Activated CD4-positive, alpha-beta T cell treated with anti-CD3 and anti-CD28 coated beads, Interleukin-2, amount 10 ng/mL, durations not matched to agents 24 days and 14 days (primary cell): ENCODE measurements around the gene TUBB4B. TPM values are rescaled to one million over a fixed set of nuclear protein-coding genes. Genes with fewer than 3 reads are reported as not detected.

ENCODE experiments used
- DNase-seq: peaks from one replicate; pipeline ENCODE4 v3.0.0; 2022
- H3K27ac Mint-ChIP-seq: one replicate; pipeline ENCODE4 v1.8.0; 2022; ENCODE audit warnings: mild to moderate bottlenecking, mixed read lengths
- H3K27me3 Mint-ChIP-seq: one replicate; pipeline ENCODE4 v1.8.0; 2022; ENCODE audit warnings: mixed read lengths
- H3K36me3 Mint-ChIP-seq: one replicate; pipeline ENCODE4 v1.8.0; 2022; ENCODE audit warnings: low read depth, mild to moderate bottlenecking, mixed read lengths
- H3K4me1 Mint-ChIP-seq: one replicate; pipeline ENCODE4 v1.8.0; 2021; ENCODE audit warnings: mixed read lengths
- H3K4me3 Mint-ChIP-seq: one replicate; pipeline ENCODE4 v1.8.0; 2022; ENCODE audit warnings: mild to moderate bottlenecking, moderate library complexity, mixed read lengths
- H3K9me3 Mint-ChIP-seq: one replicate; pipeline ENCODE4 v1.8.0; 2021; ENCODE audit warnings: mixed read lengths
- intact Hi-C: fragments of 100-400 bp; cut with micrococcal nuclease; formaldehyde crosslinking; loops from one replicate; pipeline ENCODE4 v1.15.1; 2023
- total RNA-seq: library from RNA; stranded (reverse); gene quantifications from 2 replicates; pipeline ENCODE4 v1.2.3, GENCODE V29; 2022

Gene TUBB4B
- 292 and 299 TPM in 2 replicates for total RNA-seq

GRCh38 chr9:137240841-137241489 lies at the start of gene TUBB4B:
Gene TUBB4B (plus strand): TSS chr9:137241287. CDS start chr9:137241361, 74 bp downstream.
- H3K9me3 Mint-ChIP-seq: no peaks in the 10 kb centered on the region
- H3K27me3 Mint-ChIP-seq: peaks cover 2% of the 10 kb centered on the region
- H3K36me3 Mint-ChIP-seq: peaks cover 28% of the 10 kb centered on the region
- peak; percentile 99 for DNase-seq
- peak within 1 kb of the TSS; percentile 95 for H3K27ac Mint-ChIP-seq
- intact Hi-C loops: loop anchor here (1.0 to 5.0 kb wide), 4 partner anchors 14 to 112 kb away; partner anchors contain the start of genes NELFB and TPRN
- H3K4me3 Mint-ChIP-seq: peak within 1 kb of the TSS; percentile 90
- H3K4me1 Mint-ChIP-seq: peaks cover 19% of the 10 kb centered on the region

DNA sequence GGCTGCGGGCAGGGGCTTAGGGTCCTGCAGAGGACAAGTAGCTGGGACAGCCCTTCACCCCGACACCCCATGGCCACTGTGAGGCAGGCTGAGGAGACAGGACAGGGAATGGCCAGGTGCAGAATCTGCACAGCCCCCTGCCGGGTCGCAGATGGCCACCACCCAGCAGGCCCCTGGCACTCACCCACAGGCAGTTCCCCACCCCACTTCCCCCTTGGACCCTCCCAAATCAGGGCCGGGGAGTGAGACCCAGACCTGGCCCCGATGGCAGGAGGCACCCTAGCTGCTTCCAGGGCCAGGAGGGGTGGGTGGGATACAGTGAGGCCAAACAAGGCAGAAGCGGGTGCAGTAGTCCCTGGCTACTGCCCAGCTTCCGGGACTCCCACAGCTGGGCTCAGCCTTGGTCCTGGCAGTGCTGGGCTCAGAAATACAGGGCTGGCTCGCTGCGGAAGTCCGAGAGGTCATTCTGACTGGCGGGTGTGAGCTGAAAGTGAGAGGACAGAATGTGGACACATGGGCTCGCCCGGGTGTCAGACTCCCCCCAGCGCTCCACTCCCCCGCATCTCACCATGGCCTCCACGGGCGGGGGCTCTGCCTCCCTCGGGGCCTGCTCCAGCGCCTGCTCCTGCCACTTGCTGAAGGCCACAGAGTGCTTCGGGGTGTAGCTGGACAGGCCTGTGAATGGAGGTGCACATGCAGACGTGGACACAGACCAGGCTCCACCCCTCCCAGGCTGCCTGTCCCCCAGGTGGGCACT lies 49.2 kb upstream of the TUBB4B start:
- H3K36me3 Mint-ChIP-seq: peaks cover 22% of the 10 kb centered on the region
- no peak overlapping the region for H3K27ac Mint-ChIP-seq
- H3K4me1 Mint-ChIP-seq: peaks cover 15% of the 10 kb centered on the region
- intact Hi-C loops: no loop called here
- no peak for DNase-seq
- no peak overlapping the region for H3K4me3 Mint-ChIP-seq
- no peaks in the 10 kb centered on the region for H3K9me3 Mint-ChIP-seq
- H3K27me3 Mint-ChIP-seq: no peaks in the 10 kb centered on the region

GRCh38 chr9:137192448-137192780 lies 48.7 kb upstream of the TUBB4B start:
- Mint-ChIP-seq H3K27me3 (no peaks in the 10 kb centered on the region), H3K9me3 (no peaks in the 10 kb centered on the region), H3K36me3 (peaks cover 19% of the 10 kb centered on the region), H3K4me1 (peaks cover 11% of the 10 kb centered on the region), H3K27ac (no peak overlapping the region), H3K4me3 (no peak overlapping the region)
- DNase-seq: no peak
- intact Hi-C loops: no loop called here

DNA sequence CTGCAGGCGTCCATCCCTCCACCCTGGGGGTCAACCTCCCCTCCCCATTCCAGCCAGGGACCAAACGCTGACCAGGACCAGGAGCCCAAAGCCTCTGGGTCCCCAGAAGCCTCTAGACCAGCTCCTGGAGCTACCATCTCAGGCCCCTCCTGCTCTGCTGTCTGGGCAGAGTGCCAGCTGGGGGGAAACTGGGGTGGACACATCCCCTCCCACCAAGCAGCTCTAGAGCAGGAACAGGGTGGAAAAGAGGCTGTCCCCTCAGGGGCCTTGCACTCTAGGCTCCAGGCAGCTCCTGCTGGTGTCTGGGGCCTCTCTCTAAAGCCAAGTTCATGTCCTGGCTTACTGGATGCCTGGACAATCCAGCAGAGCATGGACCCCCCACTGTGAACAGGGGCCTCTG lies 48.2 kb upstream of the TUBB4B start:
- Mint-ChIP-seq H3K27ac (no peak overlapping the region), H3K27me3 (no peaks in the 10 kb centered on the region), H3K4me1 (peaks cover 7% of the 10 kb centered on the region), H3K4me3 (no peak overlapping the region), H3K9me3 (no peaks in the 10 kb centered on the region), H3K36me3 (peaks cover 19% of the 10 kb centered on the region)
- no peak for DNase-seq
- intact Hi-C loops: no loop called here

GRCh38 chr9:137193771-137194170 lies 47.3 kb upstream of the TUBB4B start:
- no peaks in the 10 kb centered on the region for H3K27me3 Mint-ChIP-seq
- intact Hi-C loops: no loop called here

DNA sequence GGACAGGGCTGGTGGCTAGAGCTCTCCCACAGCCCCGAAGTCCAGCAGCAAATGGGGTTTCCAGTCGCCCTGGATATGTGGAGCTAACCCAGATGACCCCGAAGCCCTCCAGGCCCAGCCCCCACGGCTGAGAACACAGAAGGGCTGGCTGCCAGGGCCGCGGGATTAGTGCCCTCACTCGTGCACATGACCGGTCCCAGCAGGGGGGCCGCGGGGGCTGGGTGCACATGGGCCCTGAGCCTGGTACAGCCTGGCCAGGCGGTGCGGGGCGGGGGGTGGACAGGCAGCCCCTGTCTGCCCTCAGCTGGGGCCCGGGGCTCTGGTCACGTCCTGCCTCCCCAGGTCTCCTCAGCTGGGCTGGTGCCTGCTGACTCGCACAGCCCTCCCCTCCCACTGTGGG lies 46.7 kb upstream of the TUBB4B start:
- intact Hi-C loops: no loop called here

More at GRCh38 chr9:137193771-137194170, 47.3 kb upstream of the TUBB4B start:
- Mint-ChIP-seq H3K9me3 (no peaks in the 10 kb centered on the region), H3K36me3 (peaks cover 16% of the 10 kb centered on the region), H3K4me1 (peaks cover 6% of the 10 kb centered on the region), H3K4me3 (no peak overlapping the region), H3K27ac (no peak overlapping the region)
- no peak for DNase-seq

DNA sequence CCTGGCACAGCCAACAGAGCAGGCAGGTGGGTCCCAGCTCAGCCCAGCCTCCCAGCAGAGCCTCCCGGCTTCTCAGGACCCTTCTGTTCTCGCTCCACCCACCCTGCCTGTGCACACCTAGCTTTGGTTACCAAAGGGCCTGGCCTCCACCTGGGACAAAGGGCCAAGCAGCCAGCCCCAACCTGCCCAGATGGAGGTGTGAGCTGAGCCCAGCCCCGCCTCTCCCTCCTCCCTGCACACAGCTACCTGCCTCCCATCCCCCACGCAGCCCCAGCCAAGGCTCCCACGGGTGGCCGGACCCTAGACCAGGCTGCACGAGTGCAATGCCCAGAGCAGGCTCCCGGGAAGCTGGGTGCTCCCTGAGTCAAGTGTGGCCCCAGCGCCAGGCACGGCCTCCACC lies 46.2 kb upstream of the TUBB4B start:
- peaks cover 8% of the 10 kb centered on the region for H3K36me3 Mint-ChIP-seq
- H3K9me3 Mint-ChIP-seq: no peaks in the 10 kb centered on the region
- H3K27me3 Mint-ChIP-seq: peaks cover 2% of the 10 kb centered on the region
- intact Hi-C loops: no loop called here
- no peak for DNase-seq
- H3K27ac Mint-ChIP-seq: no peak overlapping the region
- H3K4me3 Mint-ChIP-seq: no peak overlapping the region
- no peaks in the 10 kb centered on the region for H3K4me1 Mint-ChIP-seq

More for the DNA sequence above, 46.7 kb upstream of the TUBB4B start:
- peaks cover 3% of the 10 kb centered on the region for H3K4me1 Mint-ChIP-seq
- DNase-seq: no peak
- H3K4me3 Mint-ChIP-seq: no peak overlapping the region
- H3K27me3 Mint-ChIP-seq: no peaks in the 10 kb centered on the region
- peaks cover 11% of the 10 kb centered on the region for H3K36me3 Mint-ChIP-seq
- H3K9me3 Mint-ChIP-seq: no peaks in the 10 kb centered on the region
- H3K27ac Mint-ChIP-seq: no peak overlapping the region

DNA sequence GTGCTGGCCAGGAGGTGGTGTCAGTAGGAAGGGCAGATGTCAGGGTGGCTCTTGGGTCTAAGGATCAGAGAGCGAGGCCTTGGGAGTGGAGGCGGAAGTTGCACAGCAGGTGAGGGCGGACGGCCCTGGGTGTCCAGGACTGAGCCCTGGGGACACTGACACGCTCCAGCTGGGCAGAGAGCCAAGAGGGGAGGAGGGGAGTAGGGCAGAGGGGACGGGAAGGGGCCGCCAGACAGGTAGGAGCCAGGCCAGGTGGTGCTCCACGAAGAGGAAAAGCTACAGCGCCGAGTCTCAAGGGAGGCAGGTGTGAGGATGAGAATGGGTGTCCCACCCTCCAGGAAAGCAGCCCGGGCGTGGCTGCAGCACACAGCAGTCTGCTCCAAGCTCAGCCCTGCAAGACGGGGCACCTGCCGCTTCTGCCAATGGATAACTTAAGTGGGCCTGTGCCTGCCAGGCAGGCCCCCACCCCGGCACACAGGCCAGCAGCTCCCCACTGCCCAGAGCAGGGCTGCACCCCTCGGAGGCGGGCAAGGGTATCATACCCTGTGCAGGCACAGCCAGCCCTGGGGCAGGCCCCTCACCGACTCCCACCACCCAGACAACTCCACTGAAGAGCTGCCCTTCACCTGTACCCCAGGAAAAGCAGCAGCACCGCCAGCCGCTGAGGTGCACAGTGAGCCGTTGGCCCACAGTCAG lies 45.4 kb upstream of the TUBB4B start:
- no peak overlapping the region for H3K4me3 Mint-ChIP-seq
- peaks cover 6% of the 10 kb centered on the region for H3K36me3 Mint-ChIP-seq
- intact Hi-C loops: no loop called here
- no peaks in the 10 kb centered on the region for H3K9me3 Mint-ChIP-seq
- DNase-seq: no peak
- no peaks in the 10 kb centered on the region for H3K4me1 Mint-ChIP-seq
- peaks cover 2% of the 10 kb centered on the region for H3K27me3 Mint-ChIP-seq
- no peak overlapping the region for H3K27ac Mint-ChIP-seq

DNA sequence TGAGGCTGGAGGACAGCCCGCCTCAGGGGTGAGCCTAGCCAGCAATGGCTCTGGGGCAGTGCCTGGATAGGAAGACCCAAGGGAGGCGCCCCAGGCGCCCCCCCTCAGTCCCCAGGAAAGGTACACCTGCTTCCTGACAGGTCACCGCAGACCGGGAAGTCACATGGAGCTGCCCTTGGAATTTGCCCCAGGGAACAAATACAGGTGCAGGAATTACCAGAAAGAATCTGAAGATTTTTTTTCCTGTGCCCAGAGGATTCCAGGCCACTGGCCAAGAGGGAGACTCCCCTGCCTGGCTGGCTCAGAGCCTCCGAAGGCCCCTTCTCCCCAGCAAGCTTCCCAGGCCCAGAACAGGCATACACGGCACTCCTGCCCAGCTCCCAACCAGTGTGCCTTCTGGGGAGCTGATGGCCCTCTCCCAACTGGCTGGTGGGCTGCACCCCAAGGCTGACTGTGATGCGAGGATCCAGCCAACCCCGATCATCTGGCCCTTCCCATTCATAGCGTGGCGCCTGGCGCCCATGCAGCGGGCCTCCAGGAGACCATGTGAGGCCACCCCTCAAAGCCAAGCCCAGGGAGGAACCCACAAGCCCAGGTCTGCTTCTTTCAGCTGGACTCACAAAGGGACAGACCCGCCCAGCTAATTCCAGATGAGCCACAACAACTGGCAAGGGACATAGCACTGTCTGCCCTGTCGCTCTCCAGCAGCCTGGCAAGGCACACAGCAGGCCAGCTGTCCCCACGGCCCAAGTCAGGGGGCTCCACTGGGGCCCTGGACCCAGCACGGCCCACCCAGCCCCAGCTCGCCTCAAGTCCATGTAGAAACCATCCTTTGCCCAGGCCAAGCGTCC lies 42.8 kb upstream of the TUBB4B start:
- no peak for DNase-seq
- intact Hi-C loops: no loop called here
- H3K27me3 Mint-ChIP-seq: peaks cover 2% of the 10 kb centered on the region
- peak overlapping the region; percentile 32 for H3K4me3 Mint-ChIP-seq
- H3K36me3 Mint-ChIP-seq: peaks cover 3% of the 10 kb centered on the region
- peaks cover 8% of the 10 kb centered on the region for H3K4me1 Mint-ChIP-seq
- H3K27ac Mint-ChIP-seq: no peak overlapping the region
- H3K9me3 Mint-ChIP-seq: no peaks in the 10 kb centered on the region

GRCh38 chr9:137198902-137199283 lies 42.2 kb upstream of the TUBB4B start:
- Mint-ChIP-seq H3K36me3 (peaks cover 3% of the 10 kb centered on the region), H3K9me3 (no peaks in the 10 kb centered on the region)

DNA sequence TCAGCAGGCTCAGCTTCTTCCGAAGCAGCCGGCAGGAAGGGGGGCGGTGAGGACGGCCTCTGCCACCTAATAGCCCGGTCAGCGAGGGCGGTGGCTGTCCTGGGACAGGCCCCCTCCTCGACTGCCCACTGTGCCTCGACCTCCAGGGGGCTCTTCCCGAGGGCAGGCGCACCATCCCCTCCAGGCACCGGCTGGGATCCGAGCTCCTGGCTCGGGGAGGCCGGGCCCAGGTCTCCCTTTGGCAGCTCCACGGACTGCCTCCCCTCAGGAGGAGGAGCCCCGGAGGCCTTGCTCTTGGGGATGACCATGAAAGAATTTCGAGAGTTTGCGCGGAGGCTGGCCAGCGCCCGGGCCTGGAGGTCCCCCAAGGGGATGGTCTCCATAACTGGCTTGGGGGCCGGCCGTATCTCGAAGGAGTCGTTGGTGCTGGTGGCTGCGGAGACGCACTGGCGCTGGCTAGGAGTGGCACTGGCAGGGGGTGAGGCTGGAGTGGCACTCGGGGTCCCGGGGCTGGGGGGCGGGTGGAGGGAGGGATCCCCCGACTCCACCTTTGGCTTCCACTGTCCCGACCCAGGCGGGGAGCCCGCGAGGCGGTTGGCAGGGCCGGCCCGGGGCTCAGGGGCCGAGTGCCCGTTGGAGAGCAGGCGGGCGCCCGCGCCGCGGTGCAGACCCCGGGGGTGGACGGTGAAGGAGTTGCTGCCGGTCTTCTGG lies 41.5 kb upstream of the TUBB4B start:
- intact Hi-C loops: loop anchor here (1.0 to 5.0 kb wide), 4 partner anchors 11 to 71 kb away; partner anchors contain the start of genes ANAPC2, SSNA1 and TUBB4B
- DNase-seq: no peak
- H3K27me3 Mint-ChIP-seq: peaks cover 2% of the 10 kb centered on the region
- H3K4me1 Mint-ChIP-seq: peaks cover 14% of the 10 kb centered on the region
- H3K9me3 Mint-ChIP-seq: no peaks in the 10 kb centered on the region
- peak overlapping the region; percentile 81 for H3K4me3 Mint-ChIP-seq
- no peak overlapping the region for H3K27ac Mint-ChIP-seq
- peaks cover 4% of the 10 kb centered on the region for H3K36me3 Mint-ChIP-seq

More at GRCh38 chr9:137198902-137199283, 42.2 kb upstream of the TUBB4B start:
- no peak for DNase-seq
- Mint-ChIP-seq H3K27me3 (peaks cover 2% of the 10 kb centered on the region), H3K4me3 (peak overlapping the region; percentile 32), H3K27ac (no peak overlapping the region), H3K4me1 (peaks cover 9% of the 10 kb centered on the region)
- intact Hi-C loops: no loop called here

DNA sequence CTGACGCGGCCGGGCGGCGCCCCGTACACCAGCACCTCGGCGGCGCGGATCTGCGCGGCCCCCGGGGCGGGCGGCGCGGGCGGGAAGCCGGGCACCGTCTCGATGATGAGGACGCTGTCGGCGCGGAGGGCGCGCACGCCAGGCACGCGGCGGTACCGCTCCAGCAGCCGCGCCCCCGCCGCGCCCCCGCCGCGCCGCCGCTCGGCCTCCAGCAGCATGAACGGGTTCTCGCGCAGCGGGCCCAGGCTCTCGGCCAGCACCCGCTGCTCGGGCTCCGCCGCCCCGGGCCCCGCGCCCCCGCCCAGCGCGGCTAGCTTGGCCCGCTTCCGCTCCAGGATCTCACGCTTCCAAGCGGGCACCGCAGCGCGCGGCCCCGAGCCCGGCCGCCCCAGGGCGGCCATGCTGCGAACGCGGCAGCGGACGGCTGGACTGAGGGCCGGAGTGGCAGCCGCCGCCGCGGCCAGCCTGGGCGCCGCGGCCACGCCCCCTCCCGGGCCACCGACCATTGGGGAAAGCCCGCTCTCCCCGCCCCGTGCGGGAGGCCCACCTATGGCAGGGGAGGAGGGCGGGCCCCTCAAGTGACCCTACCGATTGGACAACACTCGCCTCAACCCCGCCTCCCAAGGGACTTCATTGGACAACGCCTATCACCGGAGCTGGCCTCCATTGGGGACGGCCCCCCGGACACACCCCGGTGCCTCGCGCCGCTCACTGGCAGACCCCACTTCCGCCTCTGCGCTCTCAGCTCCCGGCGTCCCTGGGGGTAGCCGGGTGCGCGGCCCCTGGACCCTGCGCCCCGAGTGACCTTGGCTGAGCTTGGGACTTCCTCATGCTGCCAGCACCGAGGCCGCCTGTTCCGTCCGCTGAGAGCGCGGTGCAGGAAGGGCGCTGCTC lies 40.5 kb upstream of the TUBB4B start, which contains the start of gene TPRN:
TSS of gene TPRN (minus strand) at position 431 of the 894 bp plus-strand sequence. CDS start at position 401, 30 bp downstream.
- DNase-seq: peak; percentile 100
- no peaks in the 10 kb centered on the region for H3K9me3 Mint-ChIP-seq
- intact Hi-C loops: loop anchor here (1.0 to 5.0 kb wide), 4 partner anchors 12 to 72 kb away; partner anchors contain the start of genes ANAPC2, SSNA1 and TUBB4B
- H3K4me3 Mint-ChIP-seq: peak within 1 kb of the TSS; percentile 87
- H3K27me3 Mint-ChIP-seq: peaks cover 2% of the 10 kb centered on the region
- H3K27ac Mint-ChIP-seq: peak within 1 kb of the TSS; percentile 65
- peaks cover 4% of the 10 kb centered on the region for H3K36me3 Mint-ChIP-seq
- H3K4me1 Mint-ChIP-seq: peaks cover 14% of the 10 kb centered on the region
